Neural progenitor cell (in vitro differentiated cells): Measurements from ENCODE around the gene STUB1. TPM values are rescaled to one million over a fixed set of nuclear protein-coding genes. Genes with fewer than 3 reads are reported as not detected.

Source experiments
- DNase-seq: peaks from one replicate; pipeline ENCODE4 v3.0.0-alpha.2; 2016; ENCODE audit warnings: low spot score
- H2AFZ ChIP-seq: fragments of 200-600 bp; sonication (generic); replicated peaks from 2 replicates; pipeline ENCODE4 v1.6.1; 2016; ENCODE audit warnings: antibody characterized with exemption
- H3F3A ChIP-seq: fragments of 200-600 bp; sonication (generic); 2 replicates; pipeline ENCODE4 v1.6.1; 2016; ENCODE audit warnings: antibody characterized with exemption, low read depth
- H3K27ac ChIP-seq: fragments of 200-600 bp; sonication (generic); 2 replicates; pipeline ENCODE4 v1.5.1; 2016; ENCODE audit warnings: mild to moderate bottlenecking
- H3K27me3 ChIP-seq: fragments of 200-600 bp; sonication (generic); 2 replicates; pipeline ENCODE4 v1.6.1; 2016; ENCODE audit warnings: mild to moderate bottlenecking, moderate library complexity
- H3K36me3 ChIP-seq: fragments of 200-600 bp; sonication (generic); 2 replicates; pipeline ENCODE4 v1.5.1; 2016
- H3K4me1 ChIP-seq: fragments of 200-600 bp; sonication (generic); 2 replicates; pipeline ENCODE4 v1.6.1; 2016; ENCODE audit warnings: mixed run types
- H3K4me2 ChIP-seq: fragments of 200-600 bp; sonication (generic); 2 replicates; pipeline ENCODE4 v1.6.1; 2016
- H3K4me3 ChIP-seq: fragments of 200-600 bp; sonication (generic); 2 replicates; pipeline ENCODE4 v1.5.1; 2016
- H3K79me2 ChIP-seq: fragments of 200-600 bp; sonication (generic); 2 replicates; pipeline ENCODE4 v1.6.1; 2016; ENCODE audit warnings: low read depth
- H3K9ac ChIP-seq: fragments of 200-600 bp; sonication (generic); 2 replicates; pipeline ENCODE4 v1.6.1; 2016
- H3K9me3 ChIP-seq: fragments of 200-600 bp; sonication (generic); 2 replicates; pipeline ENCODE4 v1.5.1; 2016; ENCODE audit warnings: low read depth
- H4K20me1 ChIP-seq: fragments of 200-600 bp; sonication (generic); 2 replicates; pipeline ENCODE4 v1.6.1; 2016; ENCODE audit warnings: low read depth
- H3K27ac Mint-ChIP-seq: 3 replicates; pipeline ENCODE4 v1.8.0; 2021; ENCODE audit warnings: mixed read lengths
- H3K27me3 Mint-ChIP-seq: 2 replicates; pipeline ENCODE4 v1.8.0; 2022; ENCODE audit warnings: low read depth, mild to moderate bottlenecking, inconsistent platforms, moderate library complexity, mixed read lengths; ENCODE audit not compliant: insufficient read depth
- H3K36me3 Mint-ChIP-seq: 3 replicates; pipeline ENCODE4 v1.8.0; 2021; ENCODE audit warnings: mixed read lengths
- H3K4me1 Mint-ChIP-seq: 3 replicates; pipeline ENCODE4 v1.8.0; 2021; ENCODE audit warnings: mixed read lengths
- H3K4me3 Mint-ChIP-seq: 3 replicates; pipeline ENCODE4 v1.8.0; 2021; ENCODE audit warnings: mild to moderate bottlenecking, moderate library complexity, mixed read lengths
- H3K9me3 Mint-ChIP-seq: 3 replicates; pipeline ENCODE4 v1.8.0; 2020; ENCODE audit warnings: mixed read lengths
- CTCF ChIP-seq: fragments of 200-600 bp; sonication (generic); IDR thresholded peaks from 2 replicates; pipeline ENCODE4 v1.5.1; 2017; ENCODE audit warnings: antibody characterized with exemption, mild to moderate bottlenecking
- EZH2 ChIP-seq: fragments of 200-600 bp; sonication (generic); IDR thresholded peaks from 2 replicates; pipeline ENCODE4 v1.6.1; 2017; ENCODE audit warnings: antibody characterized with exemption, mild to moderate bottlenecking, moderate library complexity
- EZH2phosphoT487 ChIP-seq: fragments of 200-600 bp; sonication (generic); IDR thresholded peaks from 2 replicates; pipeline ENCODE4 v1.6.1; 2017; ENCODE audit warnings: antibody characterized with exemption
- total RNA-seq: library from RNA; depleted of rRNA; stranded (reverse); fragments of >200 nt; gene quantifications from 2 replicates; pipeline ENCODE4 v1.2.3, GENCODE V29; 2015; ENCODE audit warnings: low replicate concordance

The STUB1 gene
- total RNA-seq, 1 donor from 2014 or later: 27.0 TPM

DNA sequence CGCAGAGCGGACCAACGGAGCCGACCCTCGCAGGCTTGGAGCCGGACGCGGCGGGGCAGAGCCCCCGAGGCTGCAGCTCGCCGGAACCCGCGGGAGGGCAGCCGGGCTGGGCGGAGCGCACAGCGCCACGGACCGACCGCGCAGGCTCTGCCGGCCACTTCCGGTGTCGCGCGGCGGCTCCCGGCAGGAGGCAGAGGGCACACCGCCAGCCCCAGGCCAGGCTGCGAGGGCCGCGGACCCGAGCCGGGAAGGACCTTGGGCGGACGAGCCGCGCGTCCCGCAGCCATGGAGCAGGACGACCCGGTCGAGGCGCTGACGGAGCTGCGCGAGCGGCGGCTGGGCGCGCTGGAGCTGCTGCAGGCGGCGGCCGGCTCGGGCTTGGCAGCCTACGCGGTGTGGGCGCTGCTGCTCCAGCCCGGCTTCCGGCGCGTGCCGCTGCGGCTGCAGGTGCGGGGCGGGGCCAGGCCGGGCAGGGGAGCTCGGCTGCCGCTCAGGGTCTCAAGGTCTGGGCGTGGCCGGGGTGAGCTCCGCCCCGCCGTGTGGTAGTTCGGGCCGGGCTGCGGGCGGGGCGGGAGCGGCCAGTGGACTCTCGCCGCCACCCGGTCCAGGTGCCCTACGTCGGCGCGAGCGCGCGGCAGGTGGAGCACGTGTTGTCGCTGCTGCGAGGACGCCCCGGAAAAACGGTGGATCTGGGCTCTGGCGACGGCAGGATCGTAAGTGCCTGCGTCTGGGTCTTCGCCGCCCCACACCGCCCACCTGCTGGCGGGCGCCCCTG, 41.0 kb downstream of the STUB1 start, which contains the start of gene ANTKMT:
TSS of gene ANTKMT (plus strand) at position 157 of the 775 bp plus-strand sequence. CDS start at position 286, 129 bp downstream.
- H2AFZ ChIP-seq: peak within 1 kb of the TSS; percentile 84
- Mint-ChIP-seq H3K36me3 (peaks cover 2% of the 10 kb centered on the region), H3K4me3 (peak within 1 kb of the TSS; percentile 89), H3K27me3 (peaks cover 13% of the 10 kb centered on the region), H3K4me1 (peaks cover 27% of the 10 kb centered on the region), H3K9me3 (no peaks in the 10 kb centered on the region), H3K27ac (peak within 1 kb of the TSS; percentile 81)
- peaks cover 30% of the 10 kb centered on the region for H3F3A ChIP-seq
- H3K4me2 ChIP-seq: peak within 1 kb of the TSS; percentile 98
- peak; percentile 98 for DNase-seq
- no peaks in the 10 kb centered on the region for H3K79me2 ChIP-seq
- peak within 1 kb of the TSS; percentile 85 for H3K4me3 ChIP-seq
- H3K9me3 ChIP-seq: no peaks in the 10 kb centered on the region
- H3K27me3 ChIP-seq: peaks cover 12% of the 10 kb centered on the region
- H3K36me3 ChIP-seq: no peaks in the 10 kb centered on the region
- H3K4me1 ChIP-seq: peaks cover 29% of the 10 kb centered on the region
- H3K27ac ChIP-seq: peak within 1 kb of the TSS; percentile 80
- H3K9ac ChIP-seq: peak within 1 kb of the TSS; percentile 22
- H4K20me1 ChIP-seq: peaks cover 66% of the 10 kb centered on the region
- TF ChIP-seq EZH2phosphoT487: no peak
- TF ChIP-seq EZH2: no peak
- TF ChIP-seq CTCF: no peak

- no peaks in the 10 kb centered on the region for H3K36me3 ChIP-seq
- peaks cover 32% of the 10 kb centered on the region for H3F3A ChIP-seq
- H3K79me2 ChIP-seq: no peaks in the 10 kb centered on the region
- peaks cover 10% of the 10 kb centered on the region for H3K27me3 Mint-ChIP-seq
- no peaks in the 10 kb centered on the region for H3K36me3 Mint-ChIP-seq
- no peak overlapping the region for H3K9ac ChIP-seq
- H2AFZ ChIP-seq: no peak overlapping the region
- peak overlapping the region; percentile 85 for H3K4me3 ChIP-seq
- peaks cover 19% of the 10 kb centered on the region for H3K27me3 ChIP-seq
- no peaks in the 10 kb centered on the region for H3K9me3 ChIP-seq
- H3K27ac Mint-ChIP-seq: no peak overlapping the region
- H3K4me1 Mint-ChIP-seq: peaks cover 23% of the 10 kb centered on the region
- H3K4me1 ChIP-seq: peaks cover 21% of the 10 kb centered on the region
- H3K27ac ChIP-seq: no peak overlapping the region
- H3K4me3 Mint-ChIP-seq: peak overlapping the region; percentile 65
- no peaks in the 10 kb centered on the region for H3K9me3 Mint-ChIP-seq
- peaks cover 64% of the 10 kb centered on the region for H4K20me1 ChIP-seq
- H3K4me2 ChIP-seq: peak overlapping the region; percentile 98
- DNase-seq: no peak
- TF ChIP-seq EZH2phosphoT487 (no peak), CTCF (no peak), EZH2 (no peak)
These were observed 41.7 kb downstream of the STUB1 start for GRCh38 chr16:721765-722540.

DNA sequence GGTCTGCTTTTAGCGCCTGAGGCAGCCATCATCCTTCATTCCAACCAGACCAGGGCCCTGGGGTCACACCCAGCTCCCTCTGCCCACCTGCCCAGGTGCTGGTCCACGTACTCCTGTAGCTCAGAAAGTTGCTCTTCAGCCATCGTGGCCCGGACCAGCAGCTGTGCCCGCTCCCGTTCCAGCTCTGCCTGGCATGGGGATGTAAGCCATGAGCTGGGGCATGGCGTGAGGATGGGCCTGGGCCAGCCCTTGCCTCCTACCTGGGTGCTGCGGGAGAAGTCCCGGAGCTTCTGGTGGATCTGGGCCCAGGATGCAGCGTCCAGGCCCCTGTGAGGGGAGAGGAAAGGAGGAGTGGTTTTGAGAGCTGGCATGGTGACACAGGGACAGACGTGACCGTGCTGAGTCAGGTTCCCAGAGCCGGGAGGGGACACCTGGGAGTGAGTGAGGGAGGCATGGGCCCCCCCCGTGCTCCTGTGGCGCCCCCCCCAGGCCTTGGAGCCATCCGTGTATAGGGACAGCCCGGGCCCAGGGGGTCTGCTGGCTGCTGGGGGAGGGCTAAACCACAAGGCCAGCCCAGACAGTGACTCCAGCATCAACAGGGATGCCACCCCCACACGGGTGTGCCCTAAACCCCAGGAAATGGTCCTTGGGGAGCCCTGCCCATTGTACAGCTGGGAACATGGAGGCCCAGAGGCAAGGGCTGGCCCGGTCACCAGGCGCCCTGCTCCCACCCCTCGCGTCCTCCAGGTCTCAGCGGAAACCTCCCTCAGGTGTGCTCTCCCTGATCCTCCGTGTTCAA, 42.8 kb downstream of the STUB1 start:
- Histone ChIP-seq H3K36me3 (no peaks in the 10 kb centered on the region), H2AFZ (no peak overlapping the region), H3K27ac (no peak overlapping the region), H3F3A (peaks cover 42% of the 10 kb centered on the region), H3K79me2 (no peaks in the 10 kb centered on the region), H3K9ac (no peak overlapping the region), H3K4me1 (peaks cover 18% of the 10 kb centered on the region), H4K20me1 (peaks cover 58% of the 10 kb centered on the region), H3K4me3 (no peak overlapping the region), H3K4me2 (no peak overlapping the region), H3K27me3 (peaks cover 30% of the 10 kb centered on the region), H3K9me3 (no peaks in the 10 kb centered on the region)
- Mint-ChIP-seq H3K9me3 (no peaks in the 10 kb centered on the region), H3K4me1 (peaks cover 19% of the 10 kb centered on the region), H3K27ac (no peak overlapping the region), H3K4me3 (peak overlapping the region; percentile 65), H3K27me3 (peaks cover 14% of the 10 kb centered on the region), H3K36me3 (no peaks in the 10 kb centered on the region)
- TF ChIP-seq CTCF (no peak), EZH2 (no peak), EZH2phosphoT487 (no peak)
- no peak for DNase-seq
